ENCODE results near the gene OTOR.

The OTOR gene

DNA sequence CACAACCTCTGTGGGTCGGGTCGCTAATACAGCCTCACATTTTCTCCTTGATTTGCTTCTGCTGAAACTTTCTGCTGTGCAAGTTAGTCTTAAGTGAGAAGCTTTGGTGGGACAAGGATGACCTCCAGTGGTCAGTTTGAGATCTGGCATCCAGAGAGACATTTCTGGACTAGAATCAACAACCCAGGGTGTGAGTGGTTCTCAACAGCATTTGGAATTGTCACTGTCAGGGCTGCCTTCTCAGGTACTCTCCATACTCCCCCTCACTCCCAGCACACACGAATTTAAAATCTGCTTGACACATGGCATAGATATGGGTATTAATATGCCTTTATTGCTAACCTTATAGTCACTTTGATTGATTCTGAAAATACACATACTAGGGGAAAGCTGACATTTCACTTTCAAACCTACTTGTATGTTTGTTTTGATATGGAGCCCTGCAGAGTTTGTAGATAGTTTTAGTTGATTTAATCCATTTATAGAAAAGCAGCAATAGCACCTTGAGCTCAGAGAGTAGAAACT is 13.2 kb downstream of the OTOR start:
- CTCF ChIA-PET, result interaction anchor here (0.5 to 1.2 kb wide), 5 partner anchors 9 to 243 kb away, joined by 4 to 6 read pairs (median 5); no protein-coding TSS in a partner anchor
- POLR2A ChIA-PET, result no interaction called here
- no peak for TF ChIP-seq ELF4 (IDR thresholded peaks at IDR 0.05)
- no peak for TF ChIP-seq ARNT (IDR thresholded peaks at IDR 0.05)
- no peak for TF ChIP-seq HDGF (IDR thresholded peaks at IDR 0.05; ENCODE audit: borderline replicate concordance)
- TF ChIP-seq BHLHE40 (IDR thresholded peaks at IDR 0.05; ENCODE audit: borderline replicate concordance), result no peak
- no peak for TF ChIP-seq LEF1 (IDR thresholded peaks at IDR 0.05; ENCODE audit: borderline replicate concordance)
- TF ChIP-seq, protein P1, sequence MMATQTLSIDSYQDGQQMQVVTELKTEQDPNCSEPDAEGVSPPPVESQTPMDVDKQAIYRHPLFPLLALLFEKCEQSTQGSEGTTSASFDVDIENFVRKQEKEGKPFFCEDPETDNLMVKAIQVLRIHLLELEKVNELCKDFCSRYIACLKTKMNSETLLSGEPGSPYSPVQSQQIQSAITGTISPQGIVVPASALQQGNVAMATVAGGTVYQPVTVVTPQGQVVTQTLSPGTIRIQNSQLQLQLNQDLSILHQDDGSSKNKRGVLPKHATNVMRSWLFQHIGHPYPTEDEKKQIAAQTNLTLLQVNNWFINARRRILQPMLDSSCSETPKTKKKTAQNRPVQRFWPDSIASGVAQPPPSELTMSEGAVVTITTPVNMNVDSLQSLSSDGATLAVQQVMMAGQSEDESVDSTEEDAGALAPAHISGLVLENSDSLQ (IDR thresholded peaks at IDR 0.05), result no peak
- no peak for TF ChIP-seq FOXK2 (IDR thresholded peaks at IDR 0.05)
- TF ChIP-seq TARDBP (IDR thresholded peaks at IDR 0.05), result no peak
- no peak for TF ChIP-seq CTBP1 (IDR thresholded peaks at IDR 0.05; ENCODE audit: borderline replicate concordance)
- TF ChIP-seq ZNF384 (IDR thresholded peaks at IDR 0.05), result no peak
- no peak for TF ChIP-seq SUZ12 (IDR thresholded peaks at IDR 0.05)
- TF ChIP-seq FOXA1 (IDR thresholded peaks at IDR 0.05), result no peak
- TF ChIP-seq FOXM1 (IDR thresholded peaks at IDR 0.05; ENCODE audit: borderline replicate concordance), result no peak
- no peak for TF ChIP-seq SP1 (IDR thresholded peaks at IDR 0.05)
- TF ChIP-seq L3MBTL2 (conservative IDR thresholded peaks at IDR 0.05), result no peak
- TF ChIP-seq NFRKB (IDR thresholded peaks at IDR 0.05), result no peak

DNA sequence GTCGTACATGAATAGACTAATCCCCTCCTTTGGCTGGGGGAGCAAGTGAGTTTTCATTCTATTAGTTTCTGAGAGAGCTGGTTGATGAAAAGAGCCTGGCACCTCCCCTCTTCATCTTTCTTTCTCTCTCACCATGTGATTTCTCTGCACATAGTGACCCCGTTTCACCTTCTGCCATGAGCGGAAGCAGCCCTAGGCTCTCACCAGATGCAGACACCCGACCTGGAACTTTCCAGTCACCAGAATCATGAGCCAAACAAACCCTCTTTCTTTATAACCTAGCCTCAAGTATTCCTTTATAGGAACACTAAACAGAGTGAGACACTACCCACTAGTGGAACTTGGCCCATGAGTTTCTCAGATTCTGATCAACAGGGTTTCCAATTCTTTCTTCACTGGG is 16.4 kb downstream of the OTOR start:
- no peak for DNase-seq (ENCODE audit: extremely low spot score)
- ChIA-PET POLR2A (no interaction called here), CTCF (no interaction called here)
- TF ChIP-seq ELF4 (IDR thresholded peaks at IDR 0.05) (no peak), L3MBTL2 (conservative IDR thresholded peaks at IDR 0.05) (no peak), ZNF384 (IDR thresholded peaks at IDR 0.05) (no peak), SUZ12 (IDR thresholded peaks at IDR 0.05) (no peak), BHLHE40 (IDR thresholded peaks at IDR 0.05; ENCODE audit: borderline replicate concordance) (no peak), HDGF (IDR thresholded peaks at IDR 0.05; ENCODE audit: borderline replicate concordance) (no peak), TARDBP (IDR thresholded peaks at IDR 0.05) (no peak), NFRKB (IDR thresholded peaks at IDR 0.05) (no peak)

More for the DNA sequence above, 13.2 kb downstream of the OTOR start:
- DNase-seq (ENCODE audit: extremely low spot score), result peak; percentile 70

DNA sequence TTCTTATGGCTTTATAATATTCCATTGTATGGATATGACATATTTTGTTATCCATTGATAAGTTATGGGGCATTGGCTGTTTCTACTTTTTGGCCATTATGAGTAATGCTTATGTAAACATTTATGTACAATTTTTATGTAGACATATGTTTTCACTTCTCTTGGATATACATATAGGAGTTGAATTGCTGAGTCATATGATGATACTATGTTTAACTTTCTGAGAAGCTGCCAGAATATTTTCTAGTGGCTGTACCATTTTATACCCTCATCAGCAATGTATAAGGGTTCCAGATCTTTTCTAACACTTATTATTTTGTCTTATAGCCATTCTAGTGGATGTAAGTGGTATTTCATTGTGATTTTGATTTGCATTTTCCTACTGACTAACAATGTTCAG is 23.1 kb downstream of the OTOR start:
- ChIA-PET POLR2A (no interaction called here), CTCF (no interaction called here)
- no peak for TF ChIP-seq ZNF384 (IDR thresholded peaks at IDR 0.05)
- TF ChIP-seq, protein P1 (IDR thresholded peaks at IDR 0.05), result no peak
- DNase-seq (ENCODE audit: extremely low spot score), result no peak

DNA sequence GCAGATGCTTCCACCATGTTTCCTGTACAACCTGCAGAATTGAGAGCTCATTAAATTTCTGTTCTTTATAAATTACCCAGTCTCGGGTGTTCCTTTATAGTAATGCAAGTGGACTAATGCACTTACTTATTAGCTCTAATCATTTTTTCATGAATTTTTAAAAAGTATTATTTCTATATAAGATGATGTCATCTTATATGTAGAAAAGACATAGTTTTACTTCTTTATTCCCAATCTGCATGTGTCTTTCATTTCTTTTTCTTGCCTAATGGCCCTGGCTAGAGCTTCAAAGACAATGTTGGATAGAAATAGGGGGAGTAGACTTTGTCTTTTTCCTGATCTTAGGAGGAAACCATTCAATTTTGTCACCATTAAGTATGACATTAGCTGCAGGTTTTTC is 27.8 kb downstream of the OTOR start:
- CTCF ChIA-PET, result no interaction called here
- TF ChIP-seq NFRKB (IDR thresholded peaks at IDR 0.05) (no peak), SP1 (IDR thresholded peaks at IDR 0.05) (no peak), FOXK2 (IDR thresholded peaks at IDR 0.05) (no peak), TARDBP (IDR thresholded peaks at IDR 0.05) (no peak), FOXA1 (IDR thresholded peaks at IDR 0.05) (no peak), SUZ12 (IDR thresholded peaks at IDR 0.05) (no peak), ELF4 (IDR thresholded peaks at IDR 0.05) (no peak), BHLHE40 (IDR thresholded peaks at IDR 0.05; ENCODE audit: borderline replicate concordance) (no peak), ARNT (IDR thresholded peaks at IDR 0.05) (no peak)
- POLR2A ChIA-PET, result no interaction called here
- DNase-seq (ENCODE audit: extremely low spot score), result no peak

DNA sequence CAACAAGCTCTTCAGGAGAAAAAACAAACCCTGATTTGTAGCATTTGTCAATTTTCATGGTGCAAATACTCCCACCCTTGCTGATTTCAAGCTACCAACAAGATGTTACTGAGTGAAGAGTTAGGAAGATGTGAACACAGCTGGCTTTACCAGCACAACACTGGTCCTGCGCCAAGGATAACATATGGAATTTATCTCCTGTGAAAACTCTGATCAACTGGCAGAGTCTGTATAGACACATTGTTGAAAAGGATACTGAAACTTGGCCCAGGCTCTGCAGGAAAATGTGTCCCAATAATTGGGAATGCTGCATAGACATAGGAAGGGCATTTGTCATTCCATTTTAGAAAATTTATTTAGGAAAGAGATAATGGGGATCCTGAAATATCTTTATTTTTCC is 29.0 kb downstream of the OTOR start:
- no peak for DNase-seq (ENCODE audit: extremely low spot score)
- ChIA-PET POLR2A (no interaction called here), CTCF (no interaction called here)
- TF ChIP-seq HDGF (IDR thresholded peaks at IDR 0.05; ENCODE audit: borderline replicate concordance), result no peak
- no peak for TF ChIP-seq LEF1 (IDR thresholded peaks at IDR 0.05; ENCODE audit: borderline replicate concordance)
- TF ChIP-seq ELF4 (IDR thresholded peaks at IDR 0.05), result no peak
- no peak for TF ChIP-seq NFRKB (IDR thresholded peaks at IDR 0.05)
- TF ChIP-seq BHLHE40 (IDR thresholded peaks at IDR 0.05; ENCODE audit: borderline replicate concordance), result no peak
- TF ChIP-seq, protein P1 (IDR thresholded peaks at IDR 0.05), result no peak
- no peak for TF ChIP-seq TARDBP (IDR thresholded peaks at IDR 0.05)
- TF ChIP-seq CTBP1 (IDR thresholded peaks at IDR 0.05; ENCODE audit: borderline replicate concordance), result no peak
- no peak for TF ChIP-seq SP1 (IDR thresholded peaks at IDR 0.05)
- TF ChIP-seq SUZ12 (IDR thresholded peaks at IDR 0.05), result no peak
- no peak for TF ChIP-seq ZNF384 (IDR thresholded peaks at IDR 0.05)
- no peak for TF ChIP-seq ARNT (IDR thresholded peaks at IDR 0.05)
- no peak for TF ChIP-seq FOXA1 (IDR thresholded peaks at IDR 0.05)
- TF ChIP-seq L3MBTL2 (conservative IDR thresholded peaks at IDR 0.05), result no peak
- no peak for TF ChIP-seq FOXM1 (IDR thresholded peaks at IDR 0.05; ENCODE audit: borderline replicate concordance)
- TF ChIP-seq FOXK2 (IDR thresholded peaks at IDR 0.05), result no peak

DNA sequence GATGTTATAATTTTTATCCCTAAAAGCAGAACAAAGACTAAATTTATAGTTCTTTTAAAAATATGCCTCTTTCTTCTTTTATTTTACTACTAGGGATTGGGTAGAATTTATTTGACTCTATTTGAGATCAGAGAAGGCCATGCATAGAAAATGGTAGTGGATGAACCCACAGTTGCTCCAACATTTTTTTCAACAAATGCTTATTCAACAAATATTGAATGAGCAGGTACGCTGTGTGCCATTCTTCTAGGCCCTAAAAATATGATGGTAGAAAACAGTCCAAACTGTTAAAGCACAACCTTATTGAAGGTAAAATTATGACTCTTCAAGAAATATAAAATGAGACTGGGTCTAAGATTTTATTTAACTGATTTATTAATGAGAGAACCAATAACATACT is 30.0 kb downstream of the OTOR start:
- DNase-seq (ENCODE audit: extremely low spot score), result no peak
- POLR2A ChIA-PET, result no interaction called here
- CTCF ChIA-PET, result no interaction called here
- TF ChIP-seq NFRKB (IDR thresholded peaks at IDR 0.05) (no peak), SUZ12 (IDR thresholded peaks at IDR 0.05) (no peak), ARNT (IDR thresholded peaks at IDR 0.05) (no peak), SP1 (IDR thresholded peaks at IDR 0.05) (no peak), L3MBTL2 (conservative IDR thresholded peaks at IDR 0.05) (no peak), ELF4 (IDR thresholded peaks at IDR 0.05) (no peak), TARDBP (IDR thresholded peaks at IDR 0.05) (no peak), FOXM1 (IDR thresholded peaks at IDR 0.05; ENCODE audit: borderline replicate concordance) (no peak), FOXA1 (IDR thresholded peaks at IDR 0.05) (no peak)

DNA sequence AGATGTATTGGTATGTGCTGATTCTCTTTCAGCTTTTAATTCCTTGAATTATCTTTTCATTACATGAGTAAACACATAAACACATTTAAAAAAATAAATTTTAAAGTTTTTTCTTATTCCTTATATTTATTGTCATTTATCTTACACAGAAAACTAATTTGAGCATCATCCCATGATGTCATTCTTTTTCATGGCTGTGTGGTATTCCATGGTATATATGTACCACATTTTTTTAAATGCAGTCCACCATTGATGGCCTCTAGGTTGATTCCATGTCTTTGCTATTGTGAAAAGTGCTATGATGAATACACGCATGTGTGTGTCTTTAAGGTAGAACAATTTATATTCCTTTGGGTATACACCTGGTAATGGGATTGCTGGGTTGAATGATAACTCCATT is 33.3 kb downstream of the OTOR start:
- ChIA-PET POLR2A (no interaction called here), CTCF (no interaction called here)
- TF ChIP-seq TARDBP (IDR thresholded peaks at IDR 0.05) (no peak), HDGF (IDR thresholded peaks at IDR 0.05; ENCODE audit: borderline replicate concordance) (no peak), BHLHE40 (IDR thresholded peaks at IDR 0.05; ENCODE audit: borderline replicate concordance) (no peak), FOXK2 (IDR thresholded peaks at IDR 0.05) (no peak), L3MBTL2 (conservative IDR thresholded peaks at IDR 0.05) (no peak), FOXA1 (IDR thresholded peaks at IDR 0.05) (no peak), ARNT (IDR thresholded peaks at IDR 0.05) (no peak), ELF4 (IDR thresholded peaks at IDR 0.05) (no peak)
- TF ChIP-seq, protein P1 (IDR thresholded peaks at IDR 0.05), result no peak
- DNase-seq (ENCODE audit: extremely low spot score), result no peak

All from HEK293T (cell line).